Tongue (tissue), 2 donors: ENCODE data around the gene FASTK. TPM values are rescaled to one million over a fixed set of nuclear protein-coding genes. Genes with fewer than 3 reads are reported as not detected.

Source experiments
- DNase-seq: peaks from one replicate; pipeline ENCODE4 v3.0.0-alpha.2; 2015
- total RNA-seq: library from RNA; depleted of rRNA; stranded (reverse); fragments of >200 nt; gene quantifications from one replicate; pipeline ENCODE4 v1.2.3, GENCODE V29; 2014

Gene FASTK, protein sequence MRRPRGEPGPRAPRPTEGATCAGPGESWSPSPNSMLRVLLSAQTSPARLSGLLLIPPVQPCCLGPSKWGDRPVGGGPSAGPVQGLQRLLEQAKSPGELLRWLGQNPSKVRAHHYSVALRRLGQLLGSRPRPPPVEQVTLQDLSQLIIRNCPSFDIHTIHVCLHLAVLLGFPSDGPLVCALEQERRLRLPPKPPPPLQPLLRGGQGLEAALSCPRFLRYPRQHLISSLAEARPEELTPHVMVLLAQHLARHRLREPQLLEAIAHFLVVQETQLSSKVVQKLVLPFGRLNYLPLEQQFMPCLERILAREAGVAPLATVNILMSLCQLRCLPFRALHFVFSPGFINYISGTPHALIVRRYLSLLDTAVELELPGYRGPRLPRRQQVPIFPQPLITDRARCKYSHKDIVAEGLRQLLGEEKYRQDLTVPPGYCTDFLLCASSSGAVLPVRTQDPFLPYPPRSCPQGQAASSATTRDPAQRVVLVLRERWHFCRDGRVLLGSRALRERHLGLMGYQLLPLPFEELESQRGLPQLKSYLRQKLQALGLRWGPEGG
- 95.2 TPM for total RNA-seq

DNA sequence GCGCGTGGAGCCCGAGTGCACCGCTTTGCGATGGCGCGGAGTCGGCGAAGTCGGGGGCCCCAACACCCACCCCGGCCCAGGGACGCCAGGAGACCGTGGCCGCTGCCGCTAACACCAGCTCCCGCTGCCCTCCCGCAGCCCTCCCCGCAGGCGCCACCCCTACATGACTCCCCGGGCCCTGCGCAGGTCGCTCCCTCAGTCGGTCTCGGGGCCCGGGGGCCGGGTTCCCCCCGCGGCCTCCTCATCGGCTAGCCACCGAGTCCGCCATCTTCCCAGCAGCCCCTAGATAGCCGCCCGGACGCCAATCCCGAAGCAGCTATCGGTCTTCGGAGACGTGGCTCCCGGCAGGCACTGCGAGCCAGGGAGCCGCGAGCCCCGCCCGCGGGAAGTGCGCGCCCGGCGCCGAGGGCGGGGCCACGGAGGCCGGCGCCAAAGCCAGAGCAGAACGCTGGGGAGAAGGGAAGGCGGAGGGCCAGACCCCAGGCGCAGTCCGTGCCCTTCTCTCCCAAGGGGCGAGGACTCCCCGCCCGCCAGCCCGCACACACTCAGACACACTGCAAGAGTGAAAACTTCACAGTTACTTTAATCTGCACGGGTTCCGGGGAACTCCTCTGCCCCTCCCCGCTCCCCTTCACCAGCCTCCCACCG lies at the start of gene FASTK:
Gene FASTK (minus strand): TSS at position 288 of the 648 bp plus-strand sequence. CDS start 43 bp downstream, at position 245.
- DNase-seq: peak; percentile 96

DNA sequence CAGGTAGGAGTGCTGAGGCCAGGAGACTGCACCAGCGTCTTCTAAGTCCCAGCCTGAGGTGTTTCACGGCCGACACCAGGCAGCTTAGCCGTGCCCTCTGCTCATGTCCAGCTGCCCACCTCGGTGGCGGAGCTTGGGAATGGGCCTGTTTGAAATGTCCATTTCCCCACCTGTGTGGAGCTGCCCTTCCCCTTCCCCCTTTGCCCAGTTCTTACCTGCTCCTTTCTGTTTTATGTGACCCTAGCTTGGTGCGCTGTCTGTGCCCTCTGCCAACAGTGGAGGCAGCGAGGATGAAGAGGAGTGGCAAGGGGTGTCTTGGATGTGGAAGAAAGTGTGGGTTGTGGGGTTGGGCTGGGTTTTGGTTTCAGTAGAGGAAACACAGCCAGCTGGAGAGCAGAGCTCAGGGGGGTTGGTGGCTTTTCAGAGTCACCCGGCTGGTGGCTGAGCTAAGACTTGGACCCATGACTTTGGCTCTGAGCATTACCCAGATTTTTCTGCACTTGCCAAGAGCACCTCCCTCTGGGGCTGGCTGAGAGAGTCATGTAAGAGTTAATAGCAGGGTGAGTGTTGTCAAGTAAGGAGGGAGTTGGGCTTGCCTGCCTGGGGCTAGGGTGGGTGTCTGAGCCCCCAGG lies 49.5 kb upstream of the FASTK start:
- DNase-seq: no peak

DNA sequence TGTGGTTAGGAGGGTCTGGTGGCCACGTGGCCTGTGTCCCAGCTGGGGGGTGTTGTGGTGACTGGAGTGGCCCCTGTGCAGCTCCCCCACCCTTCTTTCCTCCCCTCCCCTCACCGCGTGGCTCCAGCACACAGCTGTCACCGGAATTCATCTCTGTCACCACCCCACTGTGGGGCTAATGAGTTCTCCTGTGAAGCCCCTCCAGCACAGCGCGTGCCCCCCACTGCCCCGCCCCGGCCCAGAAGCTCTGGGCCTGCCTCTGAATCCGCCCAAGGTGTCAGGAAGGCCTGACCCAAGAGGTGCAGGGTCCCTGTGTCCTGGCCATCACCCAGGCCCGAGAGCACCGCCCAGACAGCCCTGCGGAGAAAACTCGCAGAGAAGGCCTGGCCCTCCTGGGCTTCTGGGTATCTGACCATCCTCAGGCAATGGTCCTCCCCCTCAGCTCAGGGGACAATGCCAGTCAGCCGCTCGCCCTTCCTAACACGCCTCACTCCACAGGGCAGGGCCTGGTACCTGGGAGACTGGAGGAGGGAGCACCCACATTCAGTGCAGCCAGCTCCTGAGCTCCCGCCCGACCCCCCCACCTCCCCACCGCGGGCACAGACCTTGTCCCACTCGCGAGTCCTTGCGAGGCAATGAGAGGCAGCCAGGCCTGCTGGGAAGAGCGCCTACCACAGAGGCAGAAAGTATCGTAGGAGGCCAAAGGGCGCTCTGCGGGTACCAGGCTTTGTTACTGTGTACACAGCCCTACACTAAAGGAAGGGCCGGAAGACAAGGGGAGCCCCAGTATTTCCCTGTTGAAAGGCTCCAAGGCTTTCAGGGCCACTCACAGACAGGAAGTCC lies 48.7 kb upstream of the FASTK start:
- peak; percentile 57 for DNase-seq

DNA sequence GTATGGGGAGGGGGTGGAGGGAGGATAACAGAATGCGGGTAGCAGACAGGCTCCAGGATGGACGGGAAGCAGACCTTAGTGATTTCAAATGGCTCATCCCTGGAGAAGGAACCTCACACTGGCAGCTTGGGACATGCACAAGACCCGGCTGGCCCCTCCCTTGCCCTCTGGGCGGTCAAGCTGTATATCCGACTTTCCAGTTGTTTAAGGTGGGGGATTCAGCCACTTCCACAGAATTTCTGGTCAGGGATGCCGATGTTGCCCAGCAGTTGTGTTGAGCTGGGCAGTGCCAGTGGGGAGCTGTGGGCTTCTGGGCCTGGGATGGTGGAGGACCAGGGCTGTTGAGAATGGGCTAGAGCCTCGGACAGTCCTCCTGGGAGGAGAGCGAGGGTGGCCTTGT lies 48.1 kb upstream of the FASTK start:
- no peak for DNase-seq

DNA sequence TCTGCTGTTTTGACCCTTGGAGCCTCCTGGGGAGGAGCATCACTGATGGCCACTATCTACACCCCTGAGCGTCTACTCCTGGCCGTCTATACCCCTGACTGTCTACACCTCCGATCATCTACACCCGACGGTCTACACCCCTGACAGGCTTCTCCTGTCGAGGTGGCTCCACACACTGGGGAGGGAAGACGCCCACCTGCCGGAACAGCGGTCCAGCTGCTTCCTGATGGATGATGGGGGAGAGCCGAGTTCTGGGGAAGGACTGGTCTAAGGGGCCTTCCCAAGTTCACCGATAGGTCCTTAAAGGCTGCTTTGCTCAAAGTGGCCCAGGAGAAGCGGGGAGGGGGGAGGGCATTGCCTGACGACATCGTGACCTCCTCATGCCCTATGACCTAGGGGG lies 47.5 kb upstream of the FASTK start:
- no peak for DNase-seq

DNA sequence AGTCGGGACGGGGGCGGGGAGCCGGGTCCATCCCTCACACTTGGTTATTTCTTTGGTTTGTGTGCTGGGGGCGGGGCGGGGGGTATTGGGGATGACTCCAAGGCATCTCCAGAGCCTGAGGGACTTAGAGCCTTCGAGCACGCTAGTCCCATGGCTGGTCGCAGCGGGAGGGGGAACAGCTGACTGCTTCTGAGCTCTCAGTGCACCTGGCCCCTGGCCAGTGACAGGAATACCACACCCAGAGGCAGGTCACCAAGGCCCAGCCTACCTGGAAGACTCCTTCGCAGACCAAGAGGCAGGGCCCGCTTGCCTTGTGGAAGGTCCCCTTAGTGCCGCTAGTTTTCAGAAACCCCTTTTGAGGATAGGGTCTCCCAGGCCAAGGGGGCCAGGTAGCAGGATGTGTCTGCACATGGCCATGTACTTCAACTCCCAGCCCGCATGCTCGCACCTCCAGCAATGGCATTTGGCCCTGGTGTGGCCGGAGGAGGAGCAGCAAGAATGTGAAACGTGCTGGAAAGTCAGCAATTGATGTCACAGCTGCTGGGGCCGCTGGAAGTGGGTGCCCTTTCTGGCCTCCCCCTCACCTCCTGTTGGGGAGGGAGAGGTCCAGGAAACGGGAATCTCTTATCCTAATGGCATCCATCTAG lies 46.0 kb upstream of the FASTK start:
- DNase-seq: no peak

DNA sequence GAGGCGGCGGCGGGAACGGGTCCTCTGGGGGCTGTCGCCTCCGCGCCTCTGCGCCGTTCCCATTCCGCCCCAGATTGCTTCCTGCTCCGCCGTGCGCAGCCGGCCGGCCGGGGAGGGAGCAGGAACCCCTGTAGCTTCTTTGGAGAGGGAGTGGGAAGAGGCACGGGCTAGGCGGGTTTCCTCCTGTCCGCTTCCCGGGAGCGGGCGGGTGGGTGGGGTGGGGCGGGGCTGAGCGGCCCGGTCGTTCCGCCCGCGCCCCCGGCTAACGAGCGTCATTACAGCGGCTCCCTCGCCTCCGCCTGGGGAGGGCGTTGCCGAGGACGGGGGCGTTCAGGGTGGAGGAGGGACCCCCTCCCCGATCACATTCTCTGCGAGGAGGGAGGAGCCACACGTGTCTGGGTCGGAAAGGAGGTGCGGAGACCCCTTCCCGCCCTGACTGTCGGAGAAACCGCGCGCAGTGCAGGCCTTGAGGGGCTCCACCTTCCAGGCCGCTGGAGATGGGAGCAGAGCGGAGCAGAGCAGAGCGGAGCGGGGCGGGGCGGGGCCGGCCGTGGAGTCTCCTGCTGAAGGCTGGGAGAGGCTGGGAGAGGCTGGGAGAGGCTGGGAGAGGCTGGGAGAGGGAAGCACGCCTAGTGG lies 45.4 kb upstream of the FASTK start:
- peak; percentile 65 for DNase-seq

DNA sequence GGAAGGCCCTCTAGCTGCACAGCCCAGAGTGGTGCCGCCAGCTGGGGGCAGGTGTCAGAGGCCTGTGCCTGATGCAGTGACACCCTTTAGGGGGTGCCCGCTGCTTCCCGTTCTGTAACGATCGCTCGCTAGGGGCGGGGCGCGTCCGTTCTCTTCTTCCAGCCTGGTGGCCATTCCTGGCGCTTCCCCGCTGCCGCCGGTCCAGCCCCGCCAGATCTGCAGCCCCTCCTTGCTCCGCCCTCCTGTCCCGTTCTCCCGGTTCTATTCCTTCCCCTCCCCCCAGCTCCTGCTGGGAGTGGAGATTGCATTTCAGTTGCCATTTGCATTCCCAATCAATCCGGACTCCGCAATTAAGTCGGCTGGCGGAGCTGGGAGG lies 44.8 kb upstream of the FASTK start:
- DNase-seq: peak; percentile 85

DNA sequence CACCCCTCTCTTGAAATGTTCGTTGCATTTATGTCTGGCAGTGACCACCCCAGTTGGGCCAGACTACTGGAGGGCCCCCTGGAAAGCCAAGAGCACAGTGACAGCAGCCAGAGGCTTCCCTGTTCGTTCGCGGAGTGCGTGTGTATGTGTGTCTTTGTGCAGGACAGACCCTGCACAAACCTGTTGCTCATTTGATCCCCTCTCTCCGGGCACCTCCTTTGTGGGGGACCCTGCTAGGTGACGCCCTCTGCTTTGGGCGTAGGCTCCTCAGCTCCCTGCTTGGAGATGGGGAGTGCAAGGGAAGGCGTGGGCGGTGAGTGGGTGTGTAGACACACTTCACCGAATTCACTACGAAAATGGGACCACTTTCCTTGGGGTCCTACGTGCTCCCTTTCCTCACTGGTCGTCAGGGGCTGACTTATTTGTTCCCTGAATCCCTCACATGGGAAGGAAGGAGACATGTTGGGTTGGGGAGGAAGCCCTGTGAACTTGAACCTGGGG lies 44.3 kb upstream of the FASTK start:
- DNase-seq: no peak

DNA sequence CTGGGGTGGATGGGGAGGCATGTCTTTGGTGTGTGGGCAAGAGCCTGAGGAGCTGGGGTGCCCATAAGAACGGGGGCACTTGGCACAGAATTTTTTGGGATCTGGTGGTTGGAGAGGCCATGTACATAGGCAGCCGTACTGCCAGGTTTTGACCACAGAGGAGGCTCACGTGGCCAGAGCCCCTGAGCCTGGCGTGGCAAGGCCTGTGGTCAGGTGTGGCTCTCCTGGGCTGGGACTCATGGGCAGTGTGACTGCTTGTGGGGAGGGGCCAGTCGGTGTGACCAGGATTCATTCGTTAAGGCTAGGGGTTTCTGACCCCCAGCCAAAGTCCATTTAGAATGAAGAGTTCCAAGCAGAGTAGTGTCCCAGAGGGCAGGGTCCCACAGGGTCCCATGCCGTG lies 43.9 kb upstream of the FASTK start:
- DNase-seq: no peak

DNA sequence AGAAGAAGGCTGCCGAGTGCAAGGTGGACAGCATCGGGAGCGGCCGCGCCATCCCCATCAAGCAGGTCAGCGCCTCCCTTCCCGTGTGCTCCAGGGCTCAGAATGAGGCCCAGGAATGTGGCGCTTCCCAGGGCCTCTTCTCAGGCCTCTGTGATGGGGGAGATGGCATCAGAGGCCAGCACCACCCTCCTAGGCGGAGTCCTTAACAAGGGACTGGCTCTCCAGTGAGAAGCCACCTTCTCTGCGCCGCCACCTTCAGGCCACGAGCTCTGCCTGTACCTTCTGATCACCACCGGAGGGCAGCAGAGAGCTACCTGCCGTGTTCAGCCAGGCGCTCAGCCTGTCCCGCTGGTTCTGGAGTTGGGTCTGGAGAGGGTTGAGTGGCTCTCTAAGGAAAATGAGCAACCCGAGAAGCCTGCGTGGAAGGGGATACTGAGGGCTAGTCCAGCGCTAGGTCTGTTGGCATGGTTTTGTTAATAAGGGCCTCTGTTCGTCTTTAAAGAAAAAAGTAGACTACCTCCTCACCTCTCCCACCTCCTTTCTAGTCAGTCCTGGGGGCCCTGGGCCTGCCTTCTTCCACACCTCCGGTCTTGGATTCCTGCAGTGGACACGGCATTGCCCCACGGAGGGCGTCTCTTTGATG lies 43.3 kb upstream of the FASTK start:
- peak; percentile 94 for DNase-seq

DNA sequence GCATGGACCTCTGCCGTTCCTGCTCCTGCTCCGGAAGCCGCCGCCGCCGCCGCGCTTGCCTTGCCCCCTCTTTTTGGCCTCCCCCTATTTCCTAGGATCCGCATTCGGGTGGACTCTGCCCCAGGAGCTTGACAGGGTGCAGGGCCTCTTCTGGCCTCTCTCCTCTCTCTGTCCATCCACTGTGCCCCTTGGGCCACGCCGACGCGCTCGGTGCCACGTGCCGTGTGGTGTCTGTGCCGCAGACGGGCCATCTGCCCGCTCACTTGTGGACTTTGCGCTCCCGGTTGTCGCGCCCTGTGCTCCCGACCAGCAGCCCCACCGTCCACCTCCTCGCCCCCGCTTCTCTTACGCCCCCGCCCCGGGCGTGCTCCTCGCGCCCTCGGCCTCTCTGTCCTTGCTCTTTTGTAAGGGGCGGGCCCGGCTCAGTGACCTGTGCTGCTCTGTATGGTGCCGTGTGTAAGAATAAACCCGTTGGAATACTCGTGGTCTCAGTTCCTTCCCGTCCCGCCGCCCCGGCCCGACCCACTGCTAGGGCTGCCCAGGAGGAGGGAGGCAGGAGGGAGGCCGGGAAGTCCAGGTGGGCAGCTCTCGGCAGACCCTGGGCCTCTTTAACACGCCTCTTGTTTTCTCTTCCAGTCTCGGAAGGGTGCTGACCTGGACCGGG lies 42.7 kb upstream of the FASTK start:
- DNase-seq: no peak

DNA sequence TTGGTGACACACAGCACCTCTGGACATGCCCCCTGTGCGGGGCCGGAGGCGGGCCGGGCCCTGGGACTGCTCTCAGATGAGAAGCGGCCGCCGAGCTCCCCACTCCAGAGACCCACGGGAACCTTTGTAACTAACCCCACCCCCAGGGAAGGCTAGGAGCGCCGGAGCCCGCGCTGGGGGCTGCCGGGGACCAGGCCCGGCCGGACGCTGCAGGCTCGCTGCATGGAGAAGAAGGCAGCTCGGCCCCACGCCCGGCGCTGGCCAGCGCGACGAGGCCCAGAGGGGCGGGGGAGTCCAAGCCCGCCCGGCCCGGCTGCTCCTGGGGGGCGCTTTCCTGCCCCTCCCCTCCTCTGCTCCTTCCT lies 42.2 kb upstream of the FASTK start:
- DNase-seq: no peak

DNA sequence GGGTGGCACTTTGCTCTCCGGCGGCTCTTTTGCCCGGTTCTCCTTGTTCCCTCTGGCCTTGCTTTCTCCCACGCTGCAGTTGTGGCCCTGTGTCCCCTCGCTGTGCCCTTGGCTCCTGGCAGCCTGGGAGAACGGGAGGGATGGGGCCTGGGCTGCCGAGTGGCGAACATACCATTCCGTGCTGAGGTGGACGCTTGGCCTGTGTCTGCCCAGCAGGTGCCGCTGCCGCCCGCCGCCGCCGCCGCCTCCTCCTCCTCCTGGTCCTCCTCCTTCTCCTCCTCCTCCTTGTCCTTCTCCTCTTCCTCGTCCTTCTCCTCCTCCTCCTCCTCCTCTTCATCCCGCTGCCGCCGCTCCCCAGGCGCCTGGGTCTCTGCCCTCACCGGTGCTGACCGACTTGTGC lies 41.7 kb upstream of the FASTK start:
- no peak for DNase-seq

DNA sequence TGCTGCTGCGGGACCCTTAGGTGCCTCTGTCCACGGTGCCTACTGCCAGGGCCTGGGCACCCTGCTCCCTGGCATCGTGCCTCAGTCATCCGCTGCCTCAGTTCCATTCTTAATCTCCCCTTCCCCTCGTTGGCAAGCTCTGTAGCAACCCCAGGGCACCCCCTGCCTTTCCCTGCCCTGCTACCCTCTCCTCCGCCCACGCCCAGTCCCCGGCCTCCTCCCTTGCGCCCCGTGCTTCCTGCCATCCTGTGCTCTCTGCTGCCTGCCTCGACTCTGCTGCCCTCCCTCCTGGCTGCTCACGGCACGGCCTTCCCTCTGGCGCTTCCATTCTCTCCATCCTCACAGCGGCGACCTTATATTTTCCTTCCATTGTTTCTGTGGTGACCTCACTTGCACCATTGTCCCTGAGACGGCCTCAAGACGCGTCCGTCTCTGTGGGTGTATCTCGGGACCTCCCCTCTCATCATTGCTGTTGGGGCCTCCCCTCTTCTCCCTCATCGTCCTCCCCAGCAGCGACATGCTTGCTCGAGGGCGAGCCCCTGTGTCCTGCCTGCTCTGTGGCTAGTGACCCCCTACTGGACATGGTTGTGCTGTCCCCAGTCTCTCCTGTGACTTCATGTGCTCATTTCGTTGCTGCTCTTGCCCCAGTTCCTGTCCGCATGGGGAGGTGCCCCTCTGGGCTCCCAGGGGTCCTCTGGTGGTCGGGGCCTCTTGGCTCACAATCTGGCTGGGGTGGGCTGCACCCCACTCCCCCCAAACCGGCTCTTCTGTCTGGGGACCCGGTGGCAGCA lies 41.0 kb upstream of the FASTK start:
- DNase-seq: no peak

DNA sequence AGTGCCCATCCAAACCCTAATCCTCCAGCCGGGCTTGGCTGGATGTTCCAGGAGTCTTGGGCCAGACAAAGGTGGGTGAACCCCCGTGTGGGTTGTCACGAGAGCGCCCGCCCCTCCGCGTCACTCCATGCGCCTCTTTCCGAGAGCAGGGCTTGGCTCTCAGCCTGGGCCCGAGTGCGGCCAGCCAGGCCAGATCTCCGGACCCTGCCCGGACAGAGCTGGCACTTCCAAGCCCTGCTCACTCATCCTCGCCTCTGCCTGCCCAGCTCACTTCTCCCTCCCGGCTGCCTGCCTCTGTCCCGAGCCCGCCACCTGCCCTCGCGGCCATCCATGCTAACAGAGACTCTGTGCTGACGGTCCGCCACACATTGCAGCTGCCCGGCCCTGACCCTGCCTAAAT lies 40.3 kb upstream of the FASTK start:
- no peak for DNase-seq

DNA sequence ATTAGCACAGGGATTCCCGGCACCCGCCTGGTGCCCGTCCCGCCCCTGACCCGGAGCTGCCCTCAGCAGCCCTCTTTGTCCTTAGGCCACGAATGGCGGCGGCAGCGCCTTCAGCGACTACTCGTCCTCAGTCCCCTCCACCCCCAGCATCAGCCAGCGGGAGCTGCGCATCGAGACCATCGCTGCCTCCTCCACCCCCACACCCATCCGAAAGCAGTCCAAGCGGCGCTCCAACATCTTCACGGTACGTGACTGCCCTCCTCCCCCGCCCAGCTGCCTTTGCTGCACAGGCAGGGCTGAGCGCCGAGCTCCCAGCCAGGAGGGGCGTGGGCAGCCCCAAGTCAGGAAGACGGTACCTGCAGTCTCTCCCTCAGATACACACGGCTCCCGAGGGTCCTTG lies 39.3 kb upstream of the FASTK start:
- DNase-seq: no peak

DNA sequence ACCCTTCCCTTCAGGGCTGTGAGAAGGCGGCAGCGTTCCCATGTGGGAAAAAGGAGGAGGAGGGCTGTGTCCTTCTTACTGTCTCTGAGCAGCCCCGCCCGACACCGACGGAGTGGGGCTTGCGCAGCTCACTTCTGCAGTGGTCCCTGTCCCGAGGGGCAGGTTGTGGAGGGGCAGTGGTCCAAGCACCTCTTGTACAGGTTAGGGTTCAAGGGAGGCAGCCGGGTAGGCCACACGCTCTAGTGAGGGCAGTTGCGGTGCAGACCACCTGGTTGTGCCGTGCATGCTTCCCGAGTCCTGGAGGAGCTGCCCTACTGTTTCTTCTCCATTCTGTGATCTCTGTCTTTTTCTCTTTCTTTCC lies 38.4 kb upstream of the FASTK start:
- DNase-seq: no peak
